Muscle layer of duodenum (tissue), 2 donors: ENCODE results near the gene SRMS.

ENCODE experiments used
- H3K27ac ChIP-seq: one replicate; pipeline ENCODE4 v1.7.0; 2013; ENCODE audit warnings: mild to moderate bottlenecking, low read length
- H3K27me3 ChIP-seq: one replicate; pipeline ENCODE4 v1.7.0; 2013; ENCODE audit warnings: low read depth, mild to moderate bottlenecking, control low read depth, low read length
- H3K36me3 ChIP-seq, 2 donors: one replicate each; pipeline ENCODE4 v1.7.0; 2013; ENCODE audit warnings: low read length in 2 of 2, control low read depth in 1 of 2, mild to moderate bottlenecking in 1 of 2; ENCODE audit not compliant: insufficient read depth in 2 of 2, control insufficient read depth in 1 of 2
- H3K4me1 ChIP-seq, 2 donors: one replicate each; pipeline ENCODE4 v1.7.0; 2013; ENCODE audit warnings: low read length in 2 of 2, mild to moderate bottlenecking in 2 of 2, control low read depth in 1 of 2, moderate library complexity in 1 of 2; ENCODE audit not compliant: insufficient read depth in 2 of 2, control insufficient read depth in 1 of 2
- H3K4me3 ChIP-seq, 2 donors: one replicate each; pipeline ENCODE4 v1.7.0; 2013; ENCODE audit warnings: low read length in 2 of 2, low read depth in 1 of 2, mild to moderate bottlenecking in 1 of 2
- H3K9me3 ChIP-seq, 2 donors: one replicate each; pipeline ENCODE4 v1.7.0; 2013; ENCODE audit warnings: low read length in 2 of 2, control low read depth in 1 of 2, mild to moderate bottlenecking in 1 of 2; ENCODE audit not compliant: control insufficient read depth in 1 of 2
- donor health status: healthy.

Gene SRMS

GRCh38 chr20:63492982-63493381, 54.6 kb downstream of the SRMS start:
- Histone ChIP-seq H3K9me3 (no peaks in the 10 kb centered on the region), H3K4me1 (peaks cover 0 to 21% of the 10 kb centered on the region in 2 donors), H3K4me3 (no peak overlapping the region), H3K27ac (no peak overlapping the region), H3K36me3 (no peaks in the 10 kb centered on the region), H3K27me3 (peaks cover 20% of the 10 kb centered on the region)

- Histone ChIP-seq H3K27ac (no peak overlapping the region), H3K9me3 (no peaks in the 10 kb centered on the region), H3K36me3 (no peaks in the 10 kb centered on the region), H3K4me3 (no peak overlapping the region), H3K27me3 (peaks cover 19% of the 10 kb centered on the region), H3K4me1 (peaks cover 0 to 21% of the 10 kb centered on the region in 2 donors)
These were observed 55.0 kb downstream of the SRMS start for GRCh38 chr20:63492518-63492917.

- Histone ChIP-seq H3K27ac (no peak overlapping the region), H3K36me3 (no peaks in the 10 kb centered on the region), H3K4me1 (peaks cover 0 to 17% of the 10 kb centered on the region in 2 donors), H3K9me3 (no peaks in the 10 kb centered on the region), H3K27me3 (peaks cover 16% of the 10 kb centered on the region), H3K4me3 (no peak overlapping the region)
These were observed 55.8 kb downstream of the SRMS start for GRCh38 chr20:63491635-63492230.

- no peak overlapping the region for H3K4me3 ChIP-seq
- H3K27ac ChIP-seq, result no peak overlapping the region
- no peaks in the 10 kb centered on the region for H3K36me3 ChIP-seq
- H3K4me1 ChIP-seq, result peaks cover 0 to 12% of the 10 kb centered on the region in 2 donors
- peaks cover 16% of the 10 kb centered on the region for H3K27me3 ChIP-seq
- peaks cover 0 to 6% of the 10 kb centered on the region in 2 donors for H3K9me3 ChIP-seq
These were observed 56.5 kb downstream of the SRMS start for GRCh38 chr20:63491078-63491477.
